ENCODE measurements around the gene ALOXE3.

Gene ALOXE3

GRCh38 chr17:8148560-8148959 lies 30.2 kb upstream of the ALOXE3 start:
- POLR2A ChIA-PET: no interaction called here

GRCh38 chr17:8147805-8148404 lies 29.6 kb upstream of the ALOXE3 start:
- no peak overlapping the region for H3K4me3 ChIP-seq (ENCODE audit: low read depth, low read length)
- ChIA-PET POLR2A (no interaction called here), CTCF (interaction anchor here (1.2 kb wide), 1 partner anchor 29 kb away, joined by 3 read pairs; the partner anchor contains the start of gene ALOXE3)
- DNase-seq (ENCODE audit: low read depth, low spot score): no peak
- TF ChIP-seq, protein P1, sequence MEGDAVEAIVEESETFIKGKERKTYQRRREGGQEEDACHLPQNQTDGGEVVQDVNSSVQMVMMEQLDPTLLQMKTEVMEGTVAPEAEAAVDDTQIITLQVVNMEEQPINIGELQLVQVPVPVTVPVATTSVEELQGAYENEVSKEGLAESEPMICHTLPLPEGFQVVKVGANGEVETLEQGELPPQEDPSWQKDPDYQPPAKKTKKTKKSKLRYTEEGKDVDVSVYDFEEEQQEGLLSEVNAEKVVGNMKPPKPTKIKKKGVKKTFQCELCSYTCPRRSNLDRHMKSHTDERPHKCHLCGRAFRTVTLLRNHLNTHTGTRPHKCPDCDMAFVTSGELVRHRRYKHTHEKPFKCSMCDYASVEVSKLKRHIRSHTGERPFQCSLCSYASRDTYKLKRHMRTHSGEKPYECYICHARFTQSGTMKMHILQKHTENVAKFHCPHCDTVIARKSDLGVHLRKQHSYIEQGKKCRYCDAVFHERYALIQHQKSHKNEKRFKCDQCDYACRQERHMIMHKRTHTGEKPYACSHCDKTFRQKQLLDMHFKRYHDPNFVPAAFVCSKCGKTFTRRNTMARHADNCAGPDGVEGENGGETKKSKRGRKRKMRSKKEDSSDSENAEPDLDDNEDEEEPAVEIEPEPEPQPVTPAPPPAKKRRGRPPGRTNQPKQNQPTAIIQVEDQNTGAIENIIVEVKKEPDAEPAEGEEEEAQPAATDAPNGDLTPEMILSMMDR (IDR thresholded peaks at IDR 0.05; ENCODE audit: insufficient read depth, low read length, missing control alignments): no peak

More at GRCh38 chr17:8148560-8148959, 30.2 kb upstream of the ALOXE3 start:
- no peak for DNase-seq (ENCODE audit: low read depth, low spot score)
- H3K4me3 ChIP-seq (ENCODE audit: low read depth, low read length): no peak overlapping the region
- TF ChIP-seq, protein P1 (IDR thresholded peaks at IDR 0.05; ENCODE audit: insufficient read depth, low read length, missing control alignments): no peak
- CTCF ChIA-PET: interaction anchor here (1.2 kb wide), 1 partner anchor 30 kb away, joined by 3 read pairs; the partner anchor contains the start of gene ALOXE3

DNA sequence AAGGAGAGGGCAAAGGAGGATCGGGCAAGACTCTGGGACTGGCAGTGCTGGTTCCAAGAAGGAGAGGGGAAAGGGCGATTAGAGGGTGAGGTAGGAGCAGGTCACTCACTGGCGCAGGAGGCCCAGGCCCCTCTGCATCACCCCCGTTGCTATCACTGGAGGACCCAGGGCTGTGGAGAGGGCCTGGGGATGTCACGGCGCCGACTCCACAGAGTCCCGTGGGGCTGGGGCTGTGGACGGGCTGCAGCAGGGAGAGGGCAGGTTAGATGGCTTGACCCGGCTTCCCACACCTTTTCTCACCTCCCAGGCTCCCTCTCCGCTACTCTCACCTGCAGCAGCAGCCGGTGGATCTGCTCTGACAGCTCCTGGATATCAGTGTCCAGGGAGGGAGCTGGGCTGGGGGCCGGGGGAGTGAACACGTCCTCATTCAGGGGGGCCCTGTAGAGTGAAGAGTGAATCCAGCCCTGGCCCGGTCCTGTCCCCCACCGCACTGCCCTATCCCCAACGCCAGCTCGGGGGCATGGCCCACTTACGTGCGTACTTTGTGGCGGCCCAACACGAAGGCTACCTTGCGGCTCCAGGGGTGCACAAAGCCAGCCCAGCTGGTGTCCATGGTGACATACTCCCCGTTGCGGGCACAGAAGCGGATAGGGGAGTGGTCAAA lies 29.0 kb upstream of the ALOXE3 start:
- POLR2A ChIA-PET: no interaction called here
- TF ChIP-seq, protein P1 (IDR thresholded peaks at IDR 0.05; ENCODE audit: insufficient read depth, low read length, missing control alignments): no peak

DNA sequence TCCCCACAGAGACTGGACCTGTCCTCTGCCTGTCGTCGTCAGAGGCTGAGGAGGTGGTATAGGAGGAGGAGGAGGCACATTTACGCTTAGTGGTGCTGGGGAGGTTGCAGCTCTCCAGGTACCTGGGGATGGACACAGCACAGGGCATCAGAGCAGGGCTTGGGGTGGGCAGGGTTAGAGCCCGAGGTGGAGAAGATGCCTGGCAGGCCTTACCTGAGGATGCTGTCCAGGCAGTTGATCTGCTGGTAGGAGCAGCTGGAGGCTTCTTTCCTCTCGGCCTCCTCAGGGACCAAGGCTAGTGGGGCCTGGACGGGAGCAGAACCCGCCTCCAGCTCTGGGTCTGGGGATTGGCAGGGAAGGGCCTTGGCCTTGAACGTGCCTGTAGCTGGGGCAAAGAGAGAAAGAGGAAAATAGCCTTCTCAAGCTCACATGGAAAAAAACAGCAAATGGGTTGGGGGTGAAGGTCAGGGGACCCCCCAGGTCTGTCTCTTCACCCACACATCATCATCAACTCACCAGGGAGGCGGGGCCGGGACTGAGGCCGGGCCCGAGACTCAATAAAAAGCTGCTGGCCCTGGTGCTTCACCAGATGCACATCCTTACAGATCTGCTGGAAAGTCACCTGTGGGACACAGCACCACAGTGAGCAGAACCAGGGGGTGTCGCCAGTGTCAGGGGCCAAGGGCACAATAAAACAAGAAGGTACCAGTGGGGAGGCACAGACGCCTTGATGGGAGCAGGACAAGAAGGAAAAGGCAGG lies 28.2 kb upstream of the ALOXE3 start:
- no peak for DNase-seq (ENCODE audit: low read depth, low spot score)
- TF ChIP-seq, protein P1 (IDR thresholded peaks at IDR 0.05; ENCODE audit: insufficient read depth, low read length, missing control alignments): no peak
- POLR2A ChIA-PET: no interaction called here
- CTCF ChIA-PET: interaction anchor here (0.7 kb wide), 1 partner anchor 12 kb away, joined by 3 read pairs; no protein-coding TSS in a partner anchor
- no peak overlapping the region for H3K4me3 ChIP-seq (ENCODE audit: low read depth, low read length)

More for the DNA sequence above, 29.0 kb upstream of the ALOXE3 start:
- no peak overlapping the region for H3K4me3 ChIP-seq (ENCODE audit: low read depth, low read length)
- no peak for DNase-seq (ENCODE audit: low read depth, low spot score)
- CTCF ChIA-PET: interaction anchor here (0.7 to 1.2 kb wide), 2 partner anchors 11 to 29 kb away, joined by 3 read pairs; partner anchors contain the start of gene ALOXE3

GRCh38 chr17:8145811-8146210 lies 27.5 kb upstream of the ALOXE3 start:
- DNase-seq (ENCODE audit: low read depth, low spot score): no peak
- TF ChIP-seq, protein P1 (IDR thresholded peaks at IDR 0.05; ENCODE audit: insufficient read depth, low read length, missing control alignments): no peak
- ChIA-PET POLR2A (no interaction called here), CTCF (no interaction called here)
- no peak overlapping the region for H3K4me3 ChIP-seq (ENCODE audit: low read depth, low read length)
